ENCODE data around the gene TUBGCP3.

The TUBGCP3 gene

GRCh38 chr13:112627161-112627560 lies 39.2 kb upstream of the TUBGCP3 start:
- H3K4me1 ChIP-seq (ENCODE audit: insufficient read depth, insufficient read length), result no peaks in the 10 kb centered on the region
- no peaks in the 10 kb centered on the region for H3K36me3 ChIP-seq (ENCODE audit: insufficient read depth, insufficient read length, low read length)
- H3K9me3 ChIP-seq (ENCODE audit: insufficient read depth, low read length), result no peaks in the 10 kb centered on the region
- no peaks in the 10 kb centered on the region for H3K27me3 ChIP-seq (ENCODE audit: insufficient read depth, insufficient read length)
- TF ChIP-seq SUZ12 (IDR thresholded peaks at IDR 0.05; ENCODE audit: extremely low read depth, insufficient read depth, insufficient read length) (no peak), ZNF274 (IDR thresholded peaks at IDR 0.05; ENCODE audit: low read depth, low read length) (no peak), YY1 (IDR thresholded peaks at IDR 0.05; ENCODE audit: insufficient read depth, insufficient read length) (no peak)
- no peak overlapping the region for H3K9ac ChIP-seq (ENCODE audit: insufficient read length, low read depth)
- no peak for DNase-seq (ENCODE audit: low read depth, low spot score)
- H3K4me3 ChIP-seq (ENCODE audit: insufficient read length, low read depth), result no peak overlapping the region

GRCh38 chr13:112626761-112627160 lies 38.8 kb upstream of the TUBGCP3 start:
- Histone ChIP-seq H3K9me3 (ENCODE audit: insufficient read depth, low read length) (no peaks in the 10 kb centered on the region), H3K4me1 (ENCODE audit: insufficient read depth, insufficient read length) (no peaks in the 10 kb centered on the region), H3K4me3 (ENCODE audit: insufficient read length, low read depth) (no peak overlapping the region), H3K9ac (ENCODE audit: insufficient read length, low read depth) (no peak overlapping the region), H3K36me3 (ENCODE audit: insufficient read depth, insufficient read length, low read length) (no peaks in the 10 kb centered on the region), H3K27me3 (ENCODE audit: insufficient read depth, insufficient read length) (no peaks in the 10 kb centered on the region)
- TF ChIP-seq YY1 (IDR thresholded peaks at IDR 0.05; ENCODE audit: insufficient read depth, insufficient read length), result no peak
- no peak for TF ChIP-seq ZNF274 (IDR thresholded peaks at IDR 0.05; ENCODE audit: low read depth, low read length)
- no peak for TF ChIP-seq SUZ12 (IDR thresholded peaks at IDR 0.05; ENCODE audit: extremely low read depth, insufficient read depth, insufficient read length)
- DNase-seq (ENCODE audit: low read depth, low spot score), result no peak

GRCh38 chr13:112626124-112626523 lies 38.2 kb upstream of the TUBGCP3 start:
- Histone ChIP-seq H3K9me3 (ENCODE audit: insufficient read depth, low read length) (no peaks in the 10 kb centered on the region), H3K4me3 (ENCODE audit: insufficient read length, low read depth) (no peak overlapping the region), H3K4me1 (ENCODE audit: insufficient read depth, insufficient read length) (no peaks in the 10 kb centered on the region), H3K9ac (ENCODE audit: insufficient read length, low read depth) (no peak overlapping the region), H3K36me3 (ENCODE audit: insufficient read depth, insufficient read length, low read length) (no peaks in the 10 kb centered on the region), H3K27me3 (ENCODE audit: insufficient read depth, insufficient read length) (no peaks in the 10 kb centered on the region)
- DNase-seq (ENCODE audit: low read depth, low spot score), result no peak
- TF ChIP-seq ZNF274 (IDR thresholded peaks at IDR 0.05; ENCODE audit: low read depth, low read length) (no peak), YY1 (IDR thresholded peaks at IDR 0.05; ENCODE audit: insufficient read depth, insufficient read length) (no peak), SUZ12 (IDR thresholded peaks at IDR 0.05; ENCODE audit: extremely low read depth, insufficient read depth, insufficient read length) (no peak)

GRCh38 chr13:112625698-112626097 lies 37.7 kb upstream of the TUBGCP3 start:
- Histone ChIP-seq H3K9me3 (ENCODE audit: insufficient read depth, low read length) (no peaks in the 10 kb centered on the region), H3K36me3 (ENCODE audit: insufficient read depth, insufficient read length, low read length) (no peaks in the 10 kb centered on the region), H3K4me1 (ENCODE audit: insufficient read depth, insufficient read length) (no peaks in the 10 kb centered on the region), H3K4me3 (ENCODE audit: insufficient read length, low read depth) (no peak overlapping the region), H3K9ac (ENCODE audit: insufficient read length, low read depth) (no peak overlapping the region), H3K27me3 (ENCODE audit: insufficient read depth, insufficient read length) (no peaks in the 10 kb centered on the region)
- TF ChIP-seq SUZ12 (IDR thresholded peaks at IDR 0.05; ENCODE audit: extremely low read depth, insufficient read depth, insufficient read length) (no peak), ZNF274 (IDR thresholded peaks at IDR 0.05; ENCODE audit: low read depth, low read length) (no peak), YY1 (IDR thresholded peaks at IDR 0.05; ENCODE audit: insufficient read depth, insufficient read length) (no peak)
- no peak for DNase-seq (ENCODE audit: low read depth, low spot score)

- TF ChIP-seq YY1 (IDR thresholded peaks at IDR 0.05; ENCODE audit: insufficient read depth, insufficient read length), result no peak
- no peak for TF ChIP-seq ZNF274 (IDR thresholded peaks at IDR 0.05; ENCODE audit: low read depth, low read length)
- no peak for TF ChIP-seq SUZ12 (IDR thresholded peaks at IDR 0.05; ENCODE audit: extremely low read depth, insufficient read depth, insufficient read length)
- H3K36me3 ChIP-seq (ENCODE audit: insufficient read depth, insufficient read length, low read length), result no peaks in the 10 kb centered on the region
- no peak overlapping the region for H3K4me3 ChIP-seq (ENCODE audit: insufficient read length, low read depth)
- no peaks in the 10 kb centered on the region for H3K9me3 ChIP-seq (ENCODE audit: insufficient read depth, low read length)
- H3K27me3 ChIP-seq (ENCODE audit: insufficient read depth, insufficient read length), result no peaks in the 10 kb centered on the region
- no peak for DNase-seq (ENCODE audit: low read depth, low spot score)
- H3K4me1 ChIP-seq (ENCODE audit: insufficient read depth, insufficient read length), result no peaks in the 10 kb centered on the region
- H3K9ac ChIP-seq (ENCODE audit: insufficient read length, low read depth), result no peak overlapping the region
These were observed 36.9 kb upstream of the TUBGCP3 start for GRCh38 chr13:112624602-112625430.

- Histone ChIP-seq H3K9me3 (ENCODE audit: insufficient read depth, low read length) (no peaks in the 10 kb centered on the region), H3K27me3 (ENCODE audit: insufficient read depth, insufficient read length) (no peaks in the 10 kb centered on the region), H3K36me3 (ENCODE audit: insufficient read depth, insufficient read length, low read length) (no peaks in the 10 kb centered on the region), H3K4me1 (ENCODE audit: insufficient read depth, insufficient read length) (no peaks in the 10 kb centered on the region), H3K4me3 (ENCODE audit: insufficient read length, low read depth) (no peak overlapping the region), H3K9ac (ENCODE audit: insufficient read length, low read depth) (no peak overlapping the region)
- no peak for DNase-seq (ENCODE audit: low read depth, low spot score)
- TF ChIP-seq YY1 (IDR thresholded peaks at IDR 0.05; ENCODE audit: insufficient read depth, insufficient read length), result no peak
- no peak for TF ChIP-seq SUZ12 (IDR thresholded peaks at IDR 0.05; ENCODE audit: extremely low read depth, insufficient read depth, insufficient read length)
These were observed 36.1 kb upstream of the TUBGCP3 start for GRCh38 chr13:112624040-112624439.

GRCh38 chr13:112623051-112623711 lies 35.2 kb upstream of the TUBGCP3 start:
- TF ChIP-seq YY1 (IDR thresholded peaks at IDR 0.05; ENCODE audit: insufficient read depth, insufficient read length), result no peak
- TF ChIP-seq SUZ12 (IDR thresholded peaks at IDR 0.05; ENCODE audit: extremely low read depth, insufficient read depth, insufficient read length), result no peak
- TF ChIP-seq ZNF274 (IDR thresholded peaks at IDR 0.05; ENCODE audit: low read depth, low read length), result no peak

More at GRCh38 chr13:112623051-112623711, 35.2 kb upstream of the TUBGCP3 start:
- no peak overlapping the region for H3K9ac ChIP-seq (ENCODE audit: insufficient read length, low read depth)
- no peaks in the 10 kb centered on the region for H3K36me3 ChIP-seq (ENCODE audit: insufficient read depth, insufficient read length, low read length)
- no peak for DNase-seq (ENCODE audit: low read depth, low spot score)
- no peak overlapping the region for H3K4me3 ChIP-seq (ENCODE audit: insufficient read length, low read depth)
- H3K27me3 ChIP-seq (ENCODE audit: insufficient read depth, insufficient read length), result no peaks in the 10 kb centered on the region
- no peaks in the 10 kb centered on the region for H3K4me1 ChIP-seq (ENCODE audit: insufficient read depth, insufficient read length)
- H3K9me3 ChIP-seq (ENCODE audit: insufficient read depth, low read length), result no peaks in the 10 kb centered on the region
